GM18873 (cell line): ENCODE data around the gene DAPK1.

ENCODE experiments used
- ATAC-seq: cut with Tn5 transposase; IDR thresholded peaks from one replicate; pipeline ENCODE4 v1.9.1; 2021; ENCODE audit warnings: mild to moderate bottlenecking, moderate library complexity, moderate number of reproducible peaks; ENCODE audit not compliant: unreplicated experiment, low FRiP score

The DAPK1 gene

DNA sequence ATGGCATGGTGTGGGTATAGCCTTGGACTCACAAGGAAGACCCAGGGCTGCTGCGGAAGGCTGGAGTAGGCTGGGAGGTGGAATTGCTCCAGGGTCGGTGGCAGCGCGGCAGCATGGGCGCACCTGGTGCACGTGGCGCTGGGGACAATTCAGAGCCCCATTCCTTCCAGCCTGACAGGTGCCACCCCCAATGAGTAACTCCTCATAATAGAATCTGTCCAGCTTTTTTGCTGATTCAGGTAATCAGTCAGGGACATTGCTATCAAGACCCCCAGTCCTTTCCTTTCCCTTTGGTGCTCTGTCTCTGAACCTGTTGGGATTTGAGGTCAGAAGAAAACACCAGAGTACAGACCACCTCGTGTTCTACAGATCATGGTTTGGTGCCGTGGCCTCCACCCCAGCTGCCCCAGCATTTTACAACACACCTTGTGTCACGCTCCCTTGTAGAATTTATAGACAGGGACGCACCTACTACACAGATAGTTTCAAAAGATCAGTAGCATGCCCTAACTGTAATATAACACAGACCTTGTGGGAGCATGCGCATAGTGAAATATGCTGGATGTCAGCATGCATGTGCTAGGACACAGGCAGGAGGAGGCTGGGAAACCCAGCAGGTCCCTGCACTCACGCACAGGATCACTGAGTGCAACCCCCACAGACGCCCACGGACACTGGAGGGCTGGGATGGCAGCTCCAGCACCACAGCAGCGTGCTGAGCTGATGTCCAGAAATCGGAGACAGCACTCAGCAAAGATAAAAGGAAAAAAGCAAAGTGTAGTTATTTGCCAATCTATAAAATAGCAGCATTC is 180.3 kb downstream of the DAPK1 start:
- no peak for ATAC-seq

DNA sequence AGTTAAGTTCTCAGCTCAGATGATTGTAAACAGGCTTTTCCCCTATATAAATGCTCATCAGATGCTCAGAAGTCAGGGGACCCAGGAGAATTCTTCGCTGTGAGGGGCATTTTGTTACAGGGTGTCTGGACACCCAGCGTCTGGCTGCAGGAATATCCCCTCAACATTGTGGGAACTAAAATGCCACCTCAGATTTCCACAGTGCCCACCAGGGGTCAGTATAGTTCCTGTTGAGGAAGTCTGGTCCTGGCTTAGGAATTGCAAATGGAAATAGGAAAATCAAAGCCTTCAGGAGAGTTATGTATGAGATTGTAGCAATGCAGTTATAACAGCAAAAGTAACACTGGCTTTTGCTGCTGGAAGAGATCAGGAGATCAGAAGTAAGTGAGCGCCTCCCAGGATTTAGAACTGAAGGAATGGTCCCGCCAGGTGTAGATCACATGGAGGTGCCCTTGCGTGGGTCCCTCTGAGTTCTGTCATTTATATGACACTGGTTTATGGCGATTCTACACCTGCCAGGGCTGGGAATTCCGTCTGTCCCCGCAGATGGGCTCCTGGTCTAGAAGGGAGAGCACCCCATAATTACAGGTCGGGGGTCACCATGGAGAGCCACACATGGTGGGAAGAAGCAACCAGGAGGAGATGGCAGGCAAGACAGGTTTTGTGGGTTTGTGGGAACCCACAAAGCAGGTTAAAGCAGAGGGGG is 181.1 kb downstream of the DAPK1 start:
- ATAC-seq, result no peak

DNA sequence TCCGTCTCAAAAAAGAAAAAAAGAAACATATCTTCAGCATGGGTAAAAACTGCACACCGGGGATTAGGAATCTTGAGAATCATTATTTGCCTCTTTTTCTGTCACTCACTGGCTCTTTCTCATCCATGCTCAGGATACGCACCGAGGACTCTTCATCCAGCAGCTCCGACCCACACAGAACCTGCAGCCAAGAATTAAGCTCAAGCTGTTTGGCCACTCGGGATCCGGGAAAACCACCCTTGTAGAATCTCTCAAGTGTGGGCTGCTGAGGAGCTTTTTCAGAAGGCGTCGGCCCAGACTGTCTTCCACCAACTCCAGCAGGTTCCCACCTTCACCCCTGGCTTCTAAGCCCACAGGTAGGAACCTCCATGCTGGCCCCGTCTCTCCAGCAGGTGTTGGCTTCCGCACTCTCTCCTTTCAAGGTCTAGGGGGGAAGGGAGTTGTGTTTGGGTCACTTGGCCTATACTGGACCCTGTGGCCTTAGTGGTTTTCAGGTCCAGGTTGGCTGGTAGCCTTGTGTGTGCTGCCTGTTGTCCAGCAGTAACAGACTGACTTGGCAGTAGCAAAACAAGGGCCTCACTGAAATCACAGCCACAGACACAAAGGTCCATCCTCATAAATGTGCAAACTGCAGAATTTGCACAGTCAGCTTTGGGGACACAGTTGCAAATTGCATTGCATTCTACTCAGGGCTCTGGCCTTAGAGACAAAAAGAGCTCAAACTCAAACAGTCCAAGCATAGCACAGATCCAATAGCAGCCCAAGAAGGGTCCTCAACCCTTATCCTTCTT is 183.8 kb downstream of the DAPK1 start:
- no peak for ATAC-seq

DNA sequence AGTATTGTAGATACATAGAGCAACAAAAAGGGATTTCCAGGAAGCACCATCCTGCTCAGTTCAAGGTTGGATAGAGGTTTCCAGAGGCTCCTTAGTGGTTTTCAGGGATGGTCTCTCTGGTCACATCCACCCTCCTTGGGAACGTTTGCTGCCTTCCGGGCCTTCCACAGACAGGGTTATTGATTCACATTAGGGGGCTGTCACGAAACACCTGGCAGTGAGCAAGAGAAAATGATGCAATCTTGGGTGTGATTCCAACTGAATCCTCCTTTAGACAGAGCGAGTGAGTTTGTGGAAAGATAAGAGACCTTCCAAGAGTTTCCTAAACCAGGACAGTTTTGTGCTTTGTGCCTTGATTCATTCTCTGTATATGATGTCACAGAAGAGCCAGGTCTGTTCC is 184.4 kb downstream of the DAPK1 start:
- no peak for ATAC-seq

DNA sequence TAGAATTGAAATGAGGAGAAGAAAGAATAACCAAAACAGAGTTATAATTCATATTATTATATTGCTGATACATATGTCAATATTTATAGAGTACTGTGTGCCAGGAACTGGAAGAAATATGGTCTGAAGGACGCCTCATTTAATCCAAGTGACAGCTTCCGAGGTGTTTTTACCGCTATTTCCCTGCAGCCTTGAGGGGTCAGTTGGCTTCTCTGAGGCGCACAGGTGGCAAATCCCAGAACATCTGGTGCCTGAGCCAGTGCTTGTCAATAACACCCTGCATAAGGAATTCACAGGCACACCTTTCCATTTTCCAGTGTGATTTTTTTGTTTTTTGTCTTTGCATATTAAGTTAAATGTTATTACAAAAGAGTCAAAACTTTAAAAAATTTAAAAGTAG is 185.0 kb downstream of the DAPK1 start:
- ATAC-seq, result no peak

DNA sequence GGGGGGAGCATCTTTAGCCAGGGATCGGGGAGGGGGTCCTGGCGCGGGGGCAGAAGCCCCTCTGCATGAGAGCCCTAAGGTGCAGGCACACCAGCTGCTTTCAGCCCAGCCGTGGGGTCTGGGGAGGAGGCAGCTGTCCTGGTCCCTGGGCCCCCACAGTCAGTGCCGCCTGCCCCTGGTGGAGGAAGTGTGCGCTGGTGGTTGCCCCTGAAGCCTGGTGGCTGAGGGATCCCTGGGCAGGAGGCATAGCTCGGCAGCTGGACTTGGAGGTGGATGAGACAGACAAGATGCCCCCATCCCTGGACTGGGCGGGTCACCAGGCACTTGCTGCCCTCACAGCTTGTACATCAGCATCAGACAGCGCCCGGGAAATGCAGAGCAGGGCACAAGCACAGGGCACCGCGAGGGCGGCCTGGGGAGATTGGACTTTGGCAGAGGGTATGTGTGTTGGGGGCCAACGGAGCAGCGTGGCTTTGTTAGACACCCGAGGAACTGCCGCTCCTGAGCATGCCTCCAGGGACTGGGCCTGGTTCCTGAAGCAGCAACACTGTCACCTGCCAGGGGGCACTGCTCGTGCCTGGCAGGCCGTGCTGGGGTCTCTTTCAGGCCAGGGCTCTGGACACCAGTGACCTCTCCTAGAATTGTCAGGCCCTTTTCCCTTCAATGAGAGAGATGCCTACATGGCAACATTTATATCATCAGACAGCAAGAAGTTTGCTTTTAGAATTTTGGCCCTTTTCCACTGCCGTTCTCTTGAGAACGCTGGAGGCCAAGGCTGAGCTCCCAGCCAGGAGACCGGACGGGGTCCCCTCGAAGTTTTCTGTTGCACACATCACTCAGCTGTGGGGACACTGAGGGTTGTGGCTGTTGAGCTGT is 186.3 kb downstream of the DAPK1 start:
- no peak for ATAC-seq

DNA sequence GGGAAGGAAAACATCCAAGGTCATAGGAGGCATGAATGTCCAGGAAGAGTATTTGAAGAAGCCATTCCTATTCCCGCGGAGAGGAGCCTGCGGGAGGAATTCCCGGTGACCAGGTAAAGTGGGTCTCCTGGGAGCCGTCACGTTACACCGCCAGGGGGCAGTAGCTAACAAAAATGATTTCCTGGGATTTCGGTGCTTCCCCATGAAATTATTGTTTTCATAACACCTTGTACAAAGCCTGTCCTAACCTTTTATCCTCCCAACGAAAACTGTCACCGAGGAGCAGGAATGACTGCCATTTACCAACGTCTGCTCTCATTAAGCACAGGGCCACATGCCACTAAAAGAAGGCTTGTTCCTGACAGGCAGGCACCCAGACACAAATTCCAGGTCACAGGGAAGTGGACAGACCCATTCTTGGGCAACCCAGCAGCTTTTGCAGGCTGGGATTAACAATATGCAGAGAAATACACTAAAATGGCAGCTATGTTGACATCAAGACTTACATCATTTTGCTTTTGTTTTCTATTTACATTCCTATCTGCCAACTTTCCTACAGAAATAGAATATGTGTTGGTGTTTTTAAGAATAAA is 187.1 kb downstream of the DAPK1 start:
- no peak for ATAC-seq

DNA sequence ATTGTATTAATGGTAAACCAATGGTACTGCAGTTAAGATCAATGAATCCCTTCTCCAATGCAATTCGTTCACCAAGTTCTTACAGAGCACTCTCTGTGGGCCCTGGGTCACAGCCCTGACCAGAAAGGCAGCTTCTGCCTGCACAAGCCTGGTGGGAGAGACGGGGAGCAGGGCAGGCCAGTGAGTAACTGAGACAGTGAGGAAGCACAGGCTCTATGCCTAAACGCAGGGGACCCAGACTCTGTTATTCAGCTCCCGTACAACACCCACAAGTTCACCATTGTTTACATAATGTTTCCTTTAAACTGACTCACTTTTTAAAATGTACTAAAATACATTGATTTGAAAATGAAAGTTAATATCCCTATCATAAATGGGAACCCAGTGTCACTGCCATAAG is 187.8 kb downstream of the DAPK1 start:
- no peak for ATAC-seq

DNA sequence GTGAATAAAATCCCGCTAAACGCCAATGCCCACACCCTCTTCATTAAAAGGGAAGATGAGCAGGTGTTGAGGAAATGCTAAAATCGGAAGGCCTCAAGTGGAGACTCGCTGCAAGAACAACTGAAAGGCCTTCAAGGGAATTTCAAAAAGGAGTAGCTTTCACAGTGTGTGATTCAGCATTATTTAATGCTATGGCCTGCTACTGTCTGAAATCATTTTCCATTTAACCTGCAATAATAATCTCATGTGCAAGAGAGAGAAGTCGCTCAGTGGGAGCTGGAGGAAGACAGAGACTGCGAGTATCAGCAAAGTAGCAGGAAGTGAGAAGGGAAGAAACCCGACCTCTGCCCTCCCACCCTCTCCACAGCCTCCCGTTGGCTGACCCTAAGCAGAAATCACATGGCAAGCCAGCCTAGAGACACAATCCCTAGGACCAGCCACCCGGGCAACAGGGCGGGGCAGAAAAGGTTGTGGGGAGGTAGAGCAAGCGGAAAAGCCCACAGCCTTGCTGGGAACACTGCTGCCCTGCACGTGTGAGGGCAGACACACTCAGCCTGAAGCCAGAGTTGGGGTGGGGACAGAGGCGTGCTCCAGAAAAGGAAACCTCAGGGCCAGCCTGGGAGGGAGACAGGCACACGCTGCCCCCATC is 188.3 kb downstream of the DAPK1 start:
- no peak for ATAC-seq

DNA sequence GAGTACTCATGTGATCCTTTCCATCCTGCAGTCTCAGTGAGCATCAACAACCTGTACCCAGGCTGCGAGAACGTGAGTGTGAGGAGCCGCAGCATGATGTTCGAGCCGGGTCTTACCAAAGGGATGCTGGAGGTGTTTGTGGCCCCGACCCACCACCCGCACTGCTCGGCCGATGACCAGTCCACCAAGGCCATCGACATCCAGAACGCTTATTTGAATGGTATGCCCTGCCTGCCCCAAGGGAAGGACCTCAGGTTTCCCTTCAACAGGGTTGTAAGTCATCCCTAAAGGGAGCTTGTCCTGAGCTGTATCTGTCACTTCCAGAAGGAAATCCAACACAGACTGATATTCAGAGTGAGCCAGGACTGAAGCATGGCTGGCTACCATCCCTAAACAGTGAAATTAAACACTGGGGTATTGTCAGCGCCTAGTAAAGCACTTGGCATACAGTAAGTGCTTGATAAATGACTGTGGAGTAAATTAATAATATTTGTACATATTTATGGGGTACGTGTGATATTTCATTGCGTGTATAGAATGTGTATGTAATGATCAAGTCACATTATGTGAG is 188.9 kb downstream of the DAPK1 start:
- ATAC-seq, result no peak

DNA sequence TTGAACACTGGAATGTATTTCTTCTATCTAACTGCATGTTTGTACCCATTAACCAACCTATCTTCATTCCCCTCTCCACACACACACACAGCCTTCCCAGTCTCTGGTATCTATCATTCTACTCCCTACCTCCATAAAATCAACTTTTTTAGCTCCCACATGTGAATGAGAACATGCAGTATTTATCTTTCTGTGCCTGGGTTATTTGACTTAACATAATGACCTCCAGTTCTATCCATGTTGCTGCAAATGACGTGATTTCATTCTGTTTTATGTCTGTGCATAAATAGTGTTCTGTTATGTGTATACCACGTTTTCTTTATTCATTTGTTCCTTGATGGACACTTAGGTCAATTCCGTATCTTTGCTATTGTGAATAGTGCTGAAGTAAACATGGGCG is 189.5 kb downstream of the DAPK1 start:
- no peak for ATAC-seq

DNA sequence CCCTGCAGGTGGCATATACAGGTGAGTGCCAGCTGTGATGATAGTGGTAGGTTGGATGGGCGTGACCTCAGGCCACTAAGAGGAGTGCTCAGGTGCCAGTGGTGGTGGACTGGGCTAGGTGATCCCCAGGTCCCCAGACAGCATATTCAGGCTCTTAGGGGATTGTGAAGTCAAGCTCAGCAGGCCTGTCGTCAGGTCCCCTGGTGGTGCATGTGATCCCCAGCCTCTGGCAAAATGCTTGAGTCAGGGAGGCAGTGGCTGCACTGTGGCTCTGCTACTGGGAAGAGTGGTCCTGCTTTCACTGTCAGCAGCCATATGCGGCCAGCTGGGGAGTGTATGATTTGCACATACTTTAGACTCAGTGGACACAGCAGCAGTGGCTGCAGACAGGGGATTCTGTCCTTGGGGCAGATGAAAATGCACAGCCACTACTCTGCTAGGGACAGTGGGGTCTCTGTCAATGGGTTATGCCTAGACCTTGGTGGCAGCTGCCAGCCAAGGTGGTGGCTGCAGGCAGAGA is 196.6 kb downstream of the DAPK1 start:
- no peak for ATAC-seq

DNA sequence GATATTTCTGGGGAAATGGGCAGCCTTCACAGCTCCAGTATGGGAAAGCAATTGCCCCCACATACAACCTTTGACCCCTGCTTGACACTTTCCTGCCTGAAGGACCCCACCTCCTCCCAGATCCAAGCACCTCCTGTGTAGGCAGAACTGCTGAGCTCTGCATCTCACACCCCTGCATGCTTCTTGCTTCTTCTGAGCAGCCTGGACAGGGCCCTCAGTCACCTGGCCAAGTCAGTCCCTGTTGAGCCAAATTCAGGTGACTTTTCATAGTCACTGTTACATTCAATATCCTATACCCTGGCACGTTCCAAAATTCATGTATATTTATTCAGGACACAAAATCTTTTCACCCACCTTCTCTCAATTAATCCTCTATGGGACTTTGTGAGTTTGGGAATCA is 197.9 kb downstream of the DAPK1 start:
- ATAC-seq, result no peak

DNA sequence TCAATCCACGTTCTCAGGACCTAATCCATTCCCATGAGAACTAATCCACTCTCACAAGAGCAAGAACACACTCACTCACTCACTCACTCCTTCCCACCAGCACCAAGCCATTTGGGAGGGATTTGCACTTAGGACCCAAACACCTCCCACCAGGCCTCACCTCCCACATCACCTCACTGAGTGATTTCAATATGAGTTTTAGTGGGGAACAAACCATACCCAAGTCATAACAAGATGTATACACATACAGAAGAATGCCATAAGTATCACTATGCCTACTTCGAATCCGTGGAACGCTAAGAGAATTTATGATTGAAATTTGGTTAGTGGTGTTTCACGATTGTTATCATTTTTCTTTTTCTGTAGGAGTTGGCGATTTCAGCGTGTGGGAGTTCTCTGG is 199.0 kb downstream of the DAPK1 start:
- no peak for ATAC-seq

DNA sequence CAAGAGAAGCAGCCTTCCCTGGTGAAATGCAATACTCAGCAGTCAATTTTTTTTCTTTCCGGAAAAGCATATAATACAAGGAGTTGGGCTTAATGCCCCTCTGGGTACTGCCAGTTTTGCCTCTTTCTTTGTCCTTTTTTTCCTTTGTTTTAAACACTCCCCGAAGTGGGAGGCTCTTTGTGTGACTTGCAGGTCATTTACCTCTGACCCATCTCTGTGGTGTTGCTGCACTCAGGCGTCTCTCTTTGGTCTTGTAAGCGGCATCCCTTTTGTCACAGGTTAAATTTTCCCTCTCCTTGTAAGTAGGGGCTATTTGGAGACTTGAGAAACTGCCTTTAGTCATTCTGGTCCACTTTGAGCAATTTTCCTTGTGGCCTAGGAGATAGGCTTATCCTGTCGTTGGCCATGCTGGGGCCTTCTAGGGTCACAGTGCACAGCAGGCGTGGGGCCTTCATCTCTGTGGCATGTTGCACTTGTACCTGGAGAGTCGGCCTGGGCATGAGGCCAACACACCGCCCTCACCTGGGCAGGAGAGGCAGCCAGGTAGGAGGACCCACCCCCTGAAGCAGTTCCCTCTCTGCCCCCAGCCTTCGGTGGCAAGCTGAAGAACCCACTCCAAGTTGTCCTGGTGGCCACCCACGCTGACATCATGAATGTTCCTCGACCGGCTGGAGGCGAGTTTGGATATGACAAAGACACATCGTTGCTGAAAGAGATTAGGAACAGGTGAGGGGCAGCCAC is 200.6 kb downstream of the DAPK1 start:
- no peak for ATAC-seq

DNA sequence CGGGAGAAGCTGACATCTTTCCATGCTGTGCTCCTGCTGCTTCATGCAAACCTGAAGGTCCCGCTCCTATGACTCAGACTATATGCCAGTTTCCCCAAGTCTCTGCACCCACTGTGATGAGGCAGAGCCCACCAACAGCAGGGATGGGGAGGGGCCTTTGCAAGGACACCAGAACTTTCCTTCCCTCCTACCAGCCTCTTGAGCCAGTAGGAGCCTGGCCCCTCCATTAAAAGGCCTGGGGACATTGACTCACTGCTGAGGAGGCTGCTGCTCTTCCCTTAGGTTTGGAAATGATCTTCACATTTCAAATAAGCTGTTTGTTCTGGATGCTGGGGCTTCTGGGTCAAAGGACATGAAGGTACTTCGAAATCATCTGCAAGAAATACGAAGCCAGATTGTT is 202.2 kb downstream of the DAPK1 start:
- no peak for ATAC-seq

DNA sequence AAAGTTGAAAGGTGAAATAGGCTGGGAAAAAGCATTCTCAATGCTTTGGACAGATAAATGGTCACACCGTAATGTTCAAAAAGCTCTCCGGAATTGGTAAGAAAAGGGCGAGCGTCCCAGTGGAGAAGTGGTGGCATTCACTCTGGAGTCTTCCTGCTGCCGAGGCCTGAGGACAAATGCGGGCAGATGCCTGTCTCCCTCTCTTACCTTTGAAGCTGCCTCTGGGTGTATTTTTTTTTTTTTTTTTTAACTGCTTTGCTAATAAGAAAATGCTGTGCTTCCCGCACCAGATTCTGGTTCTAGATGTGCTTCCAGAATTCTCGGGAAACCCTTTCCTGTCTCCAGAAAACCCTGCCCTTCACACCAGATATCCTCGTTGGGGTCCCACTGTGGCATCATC is 203.8 kb downstream of the DAPK1 start:
- no peak for ATAC-seq

DNA sequence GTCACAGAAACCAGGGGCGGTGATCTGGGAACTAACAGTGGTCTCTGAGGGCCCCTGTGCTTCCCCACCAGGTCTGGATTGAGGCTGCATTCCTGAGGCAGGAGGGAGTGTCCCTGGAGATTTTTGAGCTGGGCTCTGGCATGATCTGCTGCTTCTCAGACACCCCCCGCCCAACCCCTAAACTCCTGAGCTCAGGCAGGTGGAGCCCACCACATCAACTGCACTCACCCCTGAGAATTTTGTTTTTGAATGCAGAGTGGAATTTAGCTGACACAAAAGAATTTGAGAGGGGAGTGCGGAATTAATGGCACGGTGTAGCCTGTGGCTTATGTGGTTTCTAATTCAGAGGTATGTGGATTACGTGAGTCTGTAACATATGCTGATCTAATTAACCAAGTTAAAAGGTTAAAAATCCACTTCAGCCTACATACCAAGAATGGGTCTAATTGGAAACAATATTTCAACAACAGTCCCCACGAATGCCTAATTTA is 204.3 kb downstream of the DAPK1 start:
- ATAC-seq, result no peak
